ENCODE measurements around the gene SCNN1B.
"Not testable (repeated sequence)": the region's sequence is repeated elsewhere in the genome, so short reads cannot be mapped to it uniquely, and the experiment has no call there.

SCNN1B gene

GRCh38 chr16:23290189-23291062, 11.7 kb upstream of the SCNN1B start:
- no peak for DNase-seq

- no peak for DNase-seq
These were observed 9.1 kb upstream of the SCNN1B start for GRCh38 chr16:23293016-23293415.

GRCh38 chr16:23294260-23294659, 7.8 kb upstream of the SCNN1B start:
- DNase-seq = no peak

GRCh38 chr16:23296994-23297393, 5.1 kb upstream of the SCNN1B start:
- no peak for DNase-seq

- DNase-seq = no peak
These were observed 3.7 kb upstream of the SCNN1B start for GRCh38 chr16:23298290-23298915.

- DNase-seq = not testable (repeated sequence)
These were observed 2.3 kb upstream of the SCNN1B start for GRCh38 chr16:23299815-23300214.

GRCh38 chr16:23301251-23302044, 654 bp upstream of the SCNN1B start:
- no peak for DNase-seq

- no peak for DNase-seq
These were observed 1.6 kb downstream of the SCNN1B start for GRCh38 chr16:23303685-23304084.

- no peak for DNase-seq
These were observed 2.5 kb downstream of the SCNN1B start for GRCh38 chr16:23304620-23305019.

- DNase-seq = no peak
These were observed 4.3 kb downstream of the SCNN1B start for GRCh38 chr16:23306199-23307100.

- DNase-seq = no peak
These were observed 8.1 kb downstream of the SCNN1B start for GRCh38 chr16:23310217-23310616.

GRCh38 chr16:23310744-23311143, 8.6 kb downstream of the SCNN1B start:
- DNase-seq = no peak

- DNase-seq = no peak
These were observed 14.1 kb downstream of the SCNN1B start for GRCh38 chr16:23316232-23316631.

GRCh38 chr16:23316634-23317265, 14.6 kb downstream of the SCNN1B start:
- no peak for DNase-seq

GRCh38 chr16:23317266-23317661, 15.2 kb downstream of the SCNN1B start:
- DNase-seq = no peak

GRCh38 chr16:23317751-23318150, 15.6 kb downstream of the SCNN1B start:
- no peak for DNase-seq

- no peak for DNase-seq
These were observed 16.5 kb downstream of the SCNN1B start for GRCh38 chr16:23318639-23319038.

GRCh38 chr16:23319861-23320615, 17.9 kb downstream of the SCNN1B start:
- no peak for DNase-seq

- DNase-seq = no peak
These were observed 18.6 kb downstream of the SCNN1B start for GRCh38 chr16:23320693-23321092.

GRCh38 chr16:23321206-23321875, 19.2 kb downstream of the SCNN1B start:
- DNase-seq = no peak

Measured in activated T-cell treated with anti-CD3 and anti-CD28 coated beads, Interleukin-2, amount 50 U/mL, for 1 hour (primary cell).